Stimulated activated CD8-positive, alpha-beta memory T cell treated with anti-CD3 and anti-CD28 coated beads, Interleukin-12 subunit alpha, Interleukin-12 subunit beta, amount 100 ng/mL, for 1 hour (primary cell): ENCODE measurements around the gene OR5AU1.
"Not testable (repeated sequence)": the region's sequence is repeated elsewhere in the genome, so short reads cannot be mapped to it uniquely, and the experiment has no call there.

ENCODE experiments used
- DNase-seq: peaks from one replicate; pipeline ENCODE4 v3.0.0-alpha.2; 2020; ENCODE audit warnings: low read depth

OR5AU1 gene

DNA sequence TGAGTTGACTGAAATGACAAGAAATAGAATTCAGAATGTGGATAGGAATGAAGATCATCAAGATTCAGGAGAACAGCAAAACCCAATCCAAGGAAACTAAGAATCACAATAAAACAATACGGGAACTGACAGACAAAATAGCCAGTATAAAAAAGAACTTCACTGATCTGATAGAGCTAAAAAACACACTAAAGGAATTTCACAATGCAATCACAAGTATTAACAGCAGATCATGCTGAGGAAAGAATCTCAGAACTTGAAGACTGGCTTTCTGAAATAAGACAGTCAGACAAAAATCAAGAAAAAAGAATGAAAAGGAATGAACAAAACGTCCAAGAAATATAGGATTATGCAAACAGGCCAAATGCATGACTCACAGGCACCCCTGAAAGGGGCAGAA lies 15.3 kb upstream of the OR5AU1 start:
- no peak for DNase-seq

DNA sequence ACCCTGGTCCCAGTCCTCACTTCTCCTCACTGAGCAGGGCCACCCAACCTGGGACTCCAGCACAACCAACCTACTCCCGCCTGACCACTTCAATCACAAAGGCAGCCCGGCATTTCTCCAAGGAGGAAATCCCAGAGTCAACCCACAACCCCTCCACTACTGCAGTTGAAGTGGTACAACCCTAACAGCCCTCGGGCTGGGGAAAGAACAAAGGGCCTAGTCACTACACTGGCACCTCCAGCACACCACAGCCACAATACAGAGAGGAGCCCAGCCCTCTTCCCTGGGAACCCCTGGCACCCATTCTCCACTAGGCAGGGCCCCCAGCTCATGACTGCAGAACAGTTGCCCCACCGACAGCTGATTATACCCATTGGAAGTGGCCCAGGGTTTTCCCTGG lies 13.7 kb upstream of the OR5AU1 start:
- DNase-seq, result no peak

DNA sequence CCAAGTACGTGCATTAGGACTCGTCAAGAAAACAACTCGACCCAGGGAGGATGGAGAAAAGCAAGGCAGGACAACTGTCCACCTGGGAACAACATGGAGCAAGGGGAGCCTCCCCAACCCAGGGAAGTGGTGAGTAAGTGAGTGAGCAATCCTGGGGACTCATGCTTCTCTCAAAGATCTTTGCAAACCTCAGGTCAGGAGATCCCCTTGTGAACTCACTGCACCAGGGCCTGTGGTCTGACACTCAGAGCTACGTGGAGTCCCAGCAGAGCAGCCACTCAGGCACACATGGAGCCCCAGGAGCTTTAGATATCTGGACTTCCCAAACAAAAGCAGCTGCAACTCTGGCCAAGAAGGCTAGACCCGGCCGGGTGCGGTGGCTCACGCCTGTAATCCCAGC lies 12.2 kb upstream of the OR5AU1 start:
- no peak for DNase-seq

DNA sequence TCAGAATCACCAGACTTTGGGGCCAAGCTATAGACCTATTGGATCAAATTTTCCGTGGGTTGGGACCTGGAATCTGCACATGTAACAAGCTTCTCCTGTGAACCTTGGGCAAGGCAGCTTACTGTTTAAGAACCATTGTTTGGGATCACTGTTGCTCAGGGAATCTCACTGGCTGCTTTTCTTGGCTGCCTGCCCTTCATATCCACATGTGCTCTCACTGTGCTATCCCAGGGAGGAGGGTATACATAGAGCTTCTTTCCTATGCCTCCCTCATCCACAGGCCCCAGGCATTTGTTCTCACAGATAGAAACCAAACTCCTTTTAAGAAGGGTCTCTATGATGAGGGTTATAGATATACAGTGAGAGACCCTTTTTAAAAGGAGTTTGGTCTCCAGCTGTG lies 9.8 kb upstream of the OR5AU1 start:
- DNase-seq, result not testable (repeated sequence)

DNA sequence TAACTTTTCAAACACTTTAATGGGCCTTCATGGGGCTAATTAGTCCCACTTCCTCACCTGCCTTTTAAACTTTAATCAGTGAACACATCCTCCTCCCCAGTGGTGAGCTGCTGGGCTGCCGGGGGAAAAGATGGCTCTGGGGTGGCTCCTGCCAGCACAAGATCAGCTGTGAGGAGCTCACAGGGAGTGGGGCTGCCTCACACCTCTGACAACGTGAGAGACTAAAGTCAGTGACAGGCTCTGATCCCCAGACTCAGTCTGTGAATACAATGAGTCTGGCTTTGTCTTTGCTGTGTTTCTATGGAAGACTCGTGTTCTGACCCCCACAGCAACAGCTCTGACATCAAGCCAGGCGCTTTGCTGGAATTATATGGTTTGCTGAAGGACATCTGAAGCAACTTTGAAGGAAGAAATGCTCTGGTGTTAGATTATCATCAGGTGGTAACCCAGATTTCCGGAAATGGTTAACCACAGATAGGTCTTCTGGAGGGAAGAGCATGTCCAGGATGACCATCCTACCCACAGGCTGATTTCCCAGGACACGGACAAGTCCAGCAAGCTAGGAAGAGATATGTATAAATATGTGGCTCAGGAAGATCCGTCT lies 9.2 kb upstream of the OR5AU1 start:
- DNase-seq, result not testable (repeated sequence)

DNA sequence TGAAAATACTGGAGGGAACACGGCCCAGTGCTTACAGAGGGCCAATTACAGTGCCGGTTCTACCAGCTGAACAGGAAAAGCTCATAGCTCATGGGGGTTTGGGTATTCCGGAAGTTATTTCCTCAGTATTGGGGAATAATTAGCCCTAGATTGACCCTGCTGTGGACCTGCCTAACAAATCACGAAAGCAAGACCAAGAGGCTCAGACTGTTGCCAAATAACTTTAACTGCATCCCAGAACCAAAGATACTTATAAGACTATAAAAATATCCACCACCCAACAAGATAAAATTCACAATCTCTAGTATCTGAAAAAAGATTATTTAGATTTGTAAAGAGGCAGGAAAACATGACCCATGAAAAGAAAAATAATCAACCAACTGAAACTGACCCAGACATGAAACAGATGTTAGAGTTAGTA lies 8.0 kb upstream of the OR5AU1 start:
- no peak for DNase-seq

DNA sequence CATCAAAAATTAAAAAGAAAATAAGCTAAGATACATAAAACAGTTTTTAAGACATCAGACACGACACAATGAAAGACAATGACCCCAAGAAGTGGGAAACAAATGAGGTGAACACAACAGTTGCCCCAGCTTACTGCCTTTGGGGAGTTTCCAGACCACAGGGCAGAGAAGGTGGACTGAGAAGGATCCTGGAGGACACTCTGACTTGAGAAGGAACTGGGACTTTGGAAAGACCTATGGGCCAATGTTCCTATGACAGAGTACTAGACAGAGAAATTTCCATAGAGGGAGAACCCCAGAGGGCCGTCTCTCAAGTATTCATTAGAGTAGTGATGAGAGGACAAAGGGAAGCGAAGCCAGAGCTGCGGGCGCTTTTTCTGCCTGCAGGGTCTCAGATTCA lies 6.2 kb upstream of the OR5AU1 start:
- DNase-seq, result no peak

DNA sequence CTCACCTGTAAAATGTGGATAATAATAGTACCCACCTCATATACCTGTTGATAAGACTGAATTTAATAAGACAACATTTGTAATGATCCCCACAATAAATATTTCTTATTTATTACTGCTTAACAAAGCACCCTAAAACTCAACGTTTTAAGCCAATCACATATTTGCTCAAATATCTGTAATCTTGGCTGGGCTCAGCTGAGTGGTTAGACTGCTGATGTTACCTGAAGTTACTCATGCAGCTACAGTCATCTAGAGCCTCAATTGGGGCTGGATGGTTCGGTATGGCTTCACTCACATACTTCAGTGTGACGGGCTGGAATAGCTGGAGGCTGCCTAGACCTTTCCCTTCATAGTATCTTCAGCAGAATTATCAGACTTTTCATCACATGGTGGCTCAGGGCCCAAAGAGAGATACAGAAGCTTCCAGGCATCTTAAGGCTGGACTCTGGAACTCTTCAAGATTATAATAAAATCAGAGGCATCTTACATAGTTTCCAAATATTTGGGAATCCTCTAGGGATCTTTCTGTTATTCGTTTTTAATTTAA lies 4.3 kb upstream of the OR5AU1 start:
- DNase-seq, result no peak

DNA sequence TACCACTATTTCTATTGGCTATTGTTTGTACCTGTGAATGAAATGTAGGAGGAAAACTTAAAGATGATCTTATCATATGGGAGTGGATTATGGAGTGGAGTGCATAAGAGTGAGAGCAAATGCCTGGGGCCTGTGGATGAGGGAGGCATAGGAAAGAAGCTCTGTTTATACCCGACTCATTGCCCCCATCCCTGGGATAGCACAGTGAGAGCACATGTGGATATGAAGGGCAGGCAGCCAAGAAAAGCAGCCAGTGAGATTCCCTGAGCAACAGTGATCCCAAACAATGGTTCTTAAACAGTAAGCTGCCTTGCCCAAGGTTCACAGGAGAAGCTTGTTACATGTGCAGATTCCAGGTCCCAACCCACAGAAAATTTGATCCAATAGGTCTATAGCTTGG lies 2.3 kb upstream of the OR5AU1 start:
- DNase-seq, result not testable (repeated sequence)

DNA sequence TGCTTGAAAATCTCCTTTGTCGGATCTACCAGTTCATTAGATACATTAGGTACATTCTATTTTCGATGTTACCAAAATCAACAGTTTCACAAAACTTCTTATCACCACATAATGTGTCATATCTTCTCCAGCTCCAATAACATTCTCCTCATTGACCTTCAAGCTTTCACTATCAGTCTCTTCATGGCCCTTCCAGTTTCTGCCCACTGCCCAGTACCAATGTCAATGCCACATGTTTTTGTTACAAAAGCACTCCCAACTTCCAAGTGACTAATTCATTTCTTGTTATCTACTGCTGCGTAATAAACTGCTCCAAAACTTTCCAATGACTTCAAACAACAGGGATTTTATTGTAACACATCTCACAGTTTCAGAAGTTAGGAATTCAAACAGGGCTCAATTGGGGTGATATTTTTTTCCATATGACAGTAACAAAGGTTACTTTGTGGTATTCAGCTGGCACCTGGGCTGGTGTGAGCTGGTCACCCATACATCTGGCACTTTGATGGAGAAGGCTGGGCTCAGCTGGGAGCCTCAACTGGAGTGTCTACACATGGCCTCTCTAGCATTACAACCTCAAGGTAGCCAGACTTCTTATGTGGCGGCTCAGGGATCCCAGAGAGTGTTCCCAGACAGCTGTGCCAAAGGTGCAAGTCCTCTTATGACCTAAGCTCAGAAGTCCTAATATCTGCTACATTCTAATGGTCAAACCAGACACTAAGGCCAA lies 6.1 kb downstream of the OR5AU1 start:
- no peak for DNase-seq

DNA sequence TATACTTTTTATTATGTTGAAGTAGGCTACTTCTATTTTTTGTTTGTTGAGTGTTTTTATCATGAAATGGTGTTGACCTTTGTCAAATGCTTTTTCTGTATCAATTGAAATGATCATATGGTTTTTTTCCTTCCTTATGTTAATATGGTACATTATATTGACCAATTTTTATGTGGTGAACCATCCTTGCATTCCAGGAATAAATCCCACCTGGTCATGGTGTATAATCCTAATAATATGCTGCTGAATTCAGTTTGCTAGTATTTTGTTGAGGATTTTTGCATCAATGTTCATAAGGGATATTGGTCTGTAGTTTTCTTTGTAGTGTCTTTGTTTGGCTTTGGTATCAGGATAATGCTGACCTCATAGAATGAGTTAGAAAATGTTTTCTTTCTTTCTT lies 10.4 kb downstream of the OR5AU1 start:
- no peak for DNase-seq

DNA sequence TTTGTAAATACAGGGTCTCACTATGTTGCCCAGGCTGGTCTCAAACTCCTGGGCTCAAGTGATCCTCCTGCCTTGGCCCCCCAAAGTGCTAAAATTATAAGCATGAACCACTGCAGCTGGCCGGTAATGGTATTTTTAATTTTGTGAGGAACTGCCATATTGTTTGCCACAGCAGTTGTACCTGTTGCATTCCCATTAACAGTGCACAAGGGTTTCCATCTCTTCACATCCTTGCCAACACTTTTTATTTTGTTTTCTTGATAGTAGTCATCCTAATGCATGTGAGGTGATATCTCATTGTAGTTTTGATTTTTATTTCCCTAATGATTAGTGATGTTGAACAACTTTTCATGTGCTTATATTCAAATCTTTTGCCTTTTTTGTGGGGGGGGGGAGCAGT lies 13.5 kb downstream of the OR5AU1 start:
- DNase-seq, result no peak

DNA sequence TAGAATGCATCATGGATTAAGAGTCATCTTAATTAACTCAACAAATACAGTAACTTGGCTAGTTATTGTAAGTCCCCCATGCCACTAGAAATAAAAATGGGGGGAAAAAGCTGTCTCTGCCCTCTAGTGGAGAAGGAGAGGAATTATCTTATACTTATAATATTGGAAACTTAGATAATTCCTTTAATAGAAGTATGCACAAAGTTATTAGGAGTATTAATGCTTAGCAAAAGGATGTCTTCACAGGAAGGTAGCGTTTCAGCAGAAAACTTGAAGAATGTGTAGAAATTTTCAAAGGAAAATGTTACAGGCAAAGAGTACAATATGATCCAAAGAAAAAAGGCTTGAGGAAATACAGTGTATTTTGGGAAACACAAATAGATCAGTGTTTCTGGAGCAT lies 19.8 kb downstream of the OR5AU1 start:
- DNase-seq, result no peak

DNA sequence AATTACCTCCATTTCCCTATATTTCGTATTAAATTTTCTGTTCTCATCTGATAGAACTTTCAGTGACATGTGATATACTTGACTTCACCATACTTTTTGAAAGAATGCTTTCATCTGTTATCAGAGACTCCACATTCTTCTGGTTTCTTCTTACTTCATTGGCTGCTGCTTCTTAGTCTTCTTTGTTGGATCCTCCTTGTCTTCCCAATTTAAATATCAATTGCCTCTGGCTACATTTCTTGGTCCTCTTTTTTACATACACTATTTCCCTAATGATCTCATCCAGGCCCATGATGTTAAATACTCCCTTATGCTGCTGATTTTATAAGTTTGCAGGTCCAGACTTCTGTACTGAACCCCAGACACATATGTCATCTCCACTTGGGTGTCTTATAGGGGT lies 22.0 kb downstream of the OR5AU1 start:
- DNase-seq, result no peak

DNA sequence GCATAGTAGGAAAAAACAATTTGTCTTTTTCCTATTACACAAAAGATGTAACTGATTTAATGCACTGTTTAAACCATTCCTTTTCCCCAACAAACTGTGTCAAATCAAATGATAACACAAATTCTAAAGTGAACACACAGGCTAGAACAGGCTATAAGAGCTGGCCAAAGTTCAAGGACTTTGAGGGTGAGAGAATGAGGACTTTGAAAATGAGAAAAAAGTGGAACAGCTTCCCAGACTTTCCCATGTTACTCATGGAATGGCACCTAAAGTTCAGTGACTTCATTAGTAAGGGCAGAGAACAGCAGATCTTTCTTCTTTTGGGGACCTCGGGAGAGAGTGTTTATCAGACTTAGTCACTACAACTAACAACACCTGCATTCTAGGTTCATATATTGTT lies 32.4 kb downstream of the OR5AU1 start:
- no peak for DNase-seq

DNA sequence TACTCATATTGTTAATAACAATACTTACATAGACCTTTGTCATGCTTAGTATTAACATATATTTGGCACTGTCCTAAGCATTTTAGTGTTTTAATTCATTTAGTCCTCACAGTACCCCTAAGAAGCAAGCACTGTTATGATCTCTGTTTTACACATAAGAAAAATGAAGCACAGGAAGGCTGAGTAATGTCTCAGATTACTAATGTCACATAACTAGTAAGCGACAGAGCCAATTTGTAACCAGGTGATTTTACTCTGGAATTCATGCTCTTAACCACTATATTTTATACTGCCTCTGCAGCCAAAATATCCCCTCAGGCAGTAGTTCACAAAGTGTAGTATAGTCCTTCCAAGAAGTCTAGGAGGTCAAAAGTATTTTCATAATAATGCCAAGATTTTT lies 34.7 kb downstream of the OR5AU1 start:
- no peak for DNase-seq

DNA sequence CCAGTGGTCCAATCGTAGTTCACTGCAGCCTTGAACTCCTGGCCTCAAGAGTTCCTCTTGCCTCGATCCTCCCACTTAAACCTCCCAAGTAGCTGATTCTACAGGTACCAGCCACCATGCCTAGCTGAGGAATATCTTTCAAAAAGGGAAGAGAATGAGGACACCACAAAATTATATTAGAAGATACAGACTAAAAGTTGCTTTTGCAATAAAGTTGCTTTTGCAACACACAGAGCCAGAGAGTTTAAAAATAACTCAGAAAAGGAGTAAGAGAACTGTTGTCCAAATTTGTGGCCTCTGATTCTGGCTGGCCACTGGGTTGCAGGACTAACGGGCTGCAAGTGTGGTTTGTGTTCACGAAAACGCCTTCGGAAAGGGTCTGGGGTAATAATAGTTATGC lies 35.2 kb downstream of the OR5AU1 start:
- no peak for DNase-seq

DNA sequence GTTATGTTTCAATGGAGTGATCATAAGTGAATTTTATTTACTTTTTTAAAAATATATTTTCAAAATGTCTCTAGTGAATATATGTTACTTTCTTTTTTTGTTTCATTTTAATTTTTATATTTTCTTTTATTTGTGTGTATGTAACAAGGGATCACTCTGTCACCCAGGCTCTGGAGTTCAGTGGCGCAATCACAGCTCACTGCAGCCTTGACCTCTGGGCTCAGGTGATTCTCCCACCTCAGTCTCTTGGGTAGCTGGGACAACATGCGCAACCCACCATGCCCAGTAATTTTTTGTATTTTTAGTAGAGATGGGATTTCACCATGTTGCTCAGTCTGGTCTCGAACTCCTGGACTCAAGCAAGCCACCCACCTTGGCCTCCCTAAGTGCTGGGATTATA lies 36.9 kb downstream of the OR5AU1 start:
- no peak for DNase-seq

DNA sequence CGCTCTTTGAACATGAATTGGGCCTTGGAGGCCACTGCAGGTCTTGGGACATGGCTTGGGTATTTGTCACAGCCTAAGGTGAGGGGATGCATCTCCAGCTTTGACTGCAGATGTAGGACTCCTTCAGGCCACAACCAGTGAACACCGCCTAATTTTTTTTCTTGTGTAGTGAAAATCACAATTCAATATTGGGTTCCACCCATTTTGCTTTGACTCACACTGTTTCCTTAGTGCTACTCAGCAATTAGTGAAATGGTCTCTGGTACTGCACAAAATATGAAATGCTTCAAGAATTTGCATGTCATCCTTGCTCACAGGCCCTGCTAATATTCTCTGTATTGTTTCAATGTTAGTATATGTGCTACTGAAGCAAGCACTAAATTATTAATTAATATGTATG lies 42.5 kb downstream of the OR5AU1 start:
- DNase-seq, result no peak

DNA sequence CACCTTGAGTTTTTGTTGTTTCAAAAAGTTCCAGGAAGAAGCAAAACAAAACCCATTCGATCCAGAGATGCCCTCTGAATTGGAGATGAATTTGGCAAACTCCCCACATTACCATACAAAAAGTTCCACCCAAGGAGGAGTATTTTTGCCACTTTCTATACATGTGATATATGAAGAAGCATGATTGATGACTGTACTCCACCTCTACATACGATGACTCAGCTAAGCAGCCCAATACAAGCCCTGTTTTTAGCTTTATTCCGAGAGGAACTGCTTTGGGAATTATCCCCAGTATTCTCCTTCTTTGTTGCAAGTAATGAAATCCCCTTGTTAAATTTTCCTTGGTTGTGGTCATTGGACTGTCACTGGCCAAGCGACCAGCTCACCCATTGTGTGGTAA lies 43.6 kb downstream of the OR5AU1 start:
- no peak for DNase-seq

DNA sequence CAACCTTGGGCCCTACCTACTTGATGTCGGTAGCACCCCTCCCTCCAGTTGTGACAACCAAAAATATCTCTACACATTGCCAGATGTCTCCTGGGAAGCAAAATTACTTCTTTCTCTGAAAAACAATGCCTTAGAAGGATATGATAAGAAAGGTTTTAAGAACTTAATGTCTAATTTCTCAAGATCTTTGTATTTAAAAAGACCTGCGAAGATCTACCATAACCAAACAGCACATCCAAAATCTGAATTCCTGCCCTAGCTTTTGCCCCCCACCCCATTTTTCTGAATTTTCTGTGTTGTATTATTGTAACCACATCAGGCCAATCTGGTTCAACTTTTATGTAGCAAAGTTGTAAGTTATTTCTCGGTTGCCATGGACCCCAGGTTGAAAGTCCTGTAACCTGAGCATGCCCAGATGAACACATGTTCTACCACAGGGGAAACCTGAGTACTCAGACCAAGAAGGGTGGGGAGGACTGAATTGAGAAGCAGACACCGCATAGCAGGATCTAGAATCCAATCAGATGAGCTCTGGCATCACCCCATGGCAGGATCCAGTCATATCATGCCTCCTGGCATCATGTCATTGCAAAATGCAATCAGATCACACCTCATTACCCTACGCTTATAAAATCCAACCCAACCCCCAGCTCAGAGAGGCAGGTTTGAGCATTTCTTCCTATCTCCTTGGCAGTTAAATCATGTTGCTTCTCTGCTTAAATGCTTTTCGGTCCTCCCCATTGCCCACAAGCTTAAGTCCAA lies 46.3 kb downstream of the OR5AU1 start:
- no peak for DNase-seq

DNA sequence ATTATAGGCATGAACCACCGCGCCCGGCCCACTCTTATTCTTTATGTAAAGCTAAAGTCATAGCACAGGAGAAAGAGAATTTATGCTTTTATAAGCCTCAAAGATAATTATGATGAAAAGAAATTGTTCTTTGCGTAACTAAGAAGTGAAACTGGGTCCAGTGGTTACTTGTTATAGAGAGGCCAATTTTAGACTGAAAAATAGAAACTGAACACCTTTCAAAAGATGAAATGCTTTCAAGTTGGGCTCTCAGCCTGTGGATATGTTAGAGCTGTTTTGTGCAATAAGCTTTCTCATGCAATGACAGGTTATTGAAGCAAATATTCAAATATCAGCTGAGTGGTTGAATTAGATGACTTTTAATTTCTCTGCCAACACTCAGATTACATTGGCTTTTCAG lies 47.1 kb downstream of the OR5AU1 start:
- DNase-seq, result no peak

DNA sequence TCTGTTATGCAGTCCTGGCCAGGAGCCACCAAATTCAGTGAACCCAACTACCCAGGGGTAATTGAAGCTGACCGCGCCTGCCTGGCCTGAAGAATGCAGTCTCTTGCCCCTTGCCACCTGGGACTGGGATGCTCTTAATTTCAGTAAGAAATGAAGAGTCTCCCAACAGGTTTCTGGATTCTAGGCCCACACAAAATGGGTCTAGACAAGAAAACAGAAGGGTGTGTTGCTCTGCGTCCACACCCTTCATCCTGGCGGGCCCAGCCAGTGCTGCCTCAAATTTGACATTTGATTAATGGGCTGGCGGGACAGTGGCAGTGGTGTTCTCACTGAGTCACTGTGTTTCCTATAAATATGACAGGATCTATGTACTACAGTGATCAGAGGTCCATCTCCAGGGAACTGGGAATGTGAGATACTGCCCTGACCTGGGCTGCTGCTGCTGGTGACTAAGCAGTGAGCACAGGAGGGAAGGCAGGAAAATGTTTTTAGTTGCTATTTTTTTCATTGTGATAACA lies 48.5 kb downstream of the OR5AU1 start:
- no peak for DNase-seq
